Measurements from ENCODE around the gene BANK1. TPM values are rescaled to one million over a fixed set of nuclear protein-coding genes. Genes with fewer than 3 reads are reported as not detected.

BANK1 gene
- total and polyA plus RNA-seq, 8 donors = 0.31 to 24.3 (median 2.1) TPM; not detected in 1

GRCh38 chr4:101973361-101973760, 182.8 kb downstream of the BANK1 start:
- no peak overlapping the region for H3K4me3 ChIP-seq
- 72 to 88% (median 81%) methylated on average over 1 of the region's 1 CpG for WGBS, 5 donors
- no peaks in the 10 kb centered on the region for H3K36me3 ChIP-seq
- H3K9me3 ChIP-seq = no peaks in the 10 kb centered on the region
- H3K27ac ChIP-seq = no peak overlapping the region
- intact Hi-C loops (cut with DNase I; ENCODE audit: low total_unique reads) = no loop called here
- TF ChIP-seq EP300 (IDR thresholded peaks at IDR 0.05) = no peak
- H3K27me3 ChIP-seq = no peaks in the 10 kb centered on the region
- DNase-seq = peak in 1 of 2 donors; percentile 23
- H3K4me1 ChIP-seq = no peaks in the 10 kb centered on the region

GRCh38 chr4:101977076-101977475, 186.5 kb downstream of the BANK1 start:
- Histone ChIP-seq H3K27me3 (no peaks in the 10 kb centered on the region), H3K4me1 (no peaks in the 10 kb centered on the region), H3K9me3 (no peaks in the 10 kb centered on the region), H3K36me3 (no peaks in the 10 kb centered on the region), H3K4me3 (no peak overlapping the region), H3K27ac (no peak overlapping the region)
- WGBS, 5 donors = 35 to 43% (median 41%) methylated on average over 2 of the region's 2 CpGs
- peak in 1 of 2 donors; percentile 54 for DNase-seq
- intact Hi-C loops (cut with DNase I; ENCODE audit: low total_unique reads) = no loop called here
- no peak for TF ChIP-seq POLR2AphosphoS5 (IDR thresholded peaks at IDR 0.05)
- no peak for TF ChIP-seq POLR2A (IDR thresholded peaks at IDR 0.05)
- TF ChIP-seq EP300 (IDR thresholded peaks at IDR 0.05) = no peak
- TF ChIP-seq CTCF (IDR thresholded peaks at IDR 0.05) = no peak

GRCh38 chr4:101981756-101982155, 191.2 kb downstream of the BANK1 start:
- intact Hi-C loops (cut with DNase I; ENCODE audit: low total_unique reads) = no loop called here
- Histone ChIP-seq H3K4me3 (no peak overlapping the region), H3K9me3 (no peaks in the 10 kb centered on the region), H3K36me3 (no peaks in the 10 kb centered on the region), H3K4me1 (no peaks in the 10 kb centered on the region), H3K27ac (no peak overlapping the region), H3K27me3 (no peaks in the 10 kb centered on the region)
- 15 to 36% (median 27%) methylated on average over 1 of the region's 1 CpG for WGBS, 5 donors
- DNase-seq = peak in 1 of 2 donors; percentile 60
- TF ChIP-seq EP300 (IDR thresholded peaks at IDR 0.05) (no peak), POLR2AphosphoS5 (IDR thresholded peaks at IDR 0.05) (no peak), CTCF (IDR thresholded peaks at IDR 0.05) (no peak), POLR2A (IDR thresholded peaks at IDR 0.05) (no peak)

GRCh38 chr4:101983835-101984234, 193.3 kb downstream of the BANK1 start:
- Histone ChIP-seq H3K27ac (no peak overlapping the region), H3K36me3 (no peaks in the 10 kb centered on the region), H3K4me1 (no peaks in the 10 kb centered on the region), H3K27me3 (no peaks in the 10 kb centered on the region), H3K4me3 (no peak overlapping the region), H3K9me3 (no peaks in the 10 kb centered on the region)
- intact Hi-C loops (cut with DNase I; ENCODE audit: low total_unique reads) = no loop called here
- DNase-seq = no peak
- no peak for TF ChIP-seq POLR2A (IDR thresholded peaks at IDR 0.05)
- TF ChIP-seq EP300 (IDR thresholded peaks at IDR 0.05) = no peak
- TF ChIP-seq CTCF (IDR thresholded peaks at IDR 0.05) = no peak
- TF ChIP-seq POLR2AphosphoS5 (IDR thresholded peaks at IDR 0.05) = no peak
- 36 to 53% (median 48%) methylated on average over 1 of the region's 1 CpG for WGBS, 5 donors

- Histone ChIP-seq H3K9me3 (no peaks in the 10 kb centered on the region), H3K36me3 (no peaks in the 10 kb centered on the region), H3K4me3 (no peak overlapping the region), H3K4me1 (no peaks in the 10 kb centered on the region), H3K27me3 (no peaks in the 10 kb centered on the region), H3K27ac (no peak overlapping the region)
- DNase-seq = peak in 1 of 2 donors; percentile 31
- intact Hi-C loops (cut with DNase I; ENCODE audit: low total_unique reads) = no loop called here
- no peak for TF ChIP-seq POLR2A (IDR thresholded peaks at IDR 0.05)
- WGBS, 5 donors = 67 to 79% (median 72%) methylated on average over 5 of the region's 5 CpGs
These were observed 197.2 kb downstream of the BANK1 start for GRCh38 chr4:101987623-101988243.

Measured in stomach (tissue), 9 donors.